Measurements from ENCODE around the gene GFAP. TPM values are rescaled to one million over a fixed set of nuclear protein-coding genes. Genes with fewer than 3 reads are reported as not detected.
A peak's percentile ranks its signal among the peaks of the same experiment; 100 is the strongest.

GFAP gene
- total RNA-seq, 4 donors from 2014 or later = not detected

DNA sequence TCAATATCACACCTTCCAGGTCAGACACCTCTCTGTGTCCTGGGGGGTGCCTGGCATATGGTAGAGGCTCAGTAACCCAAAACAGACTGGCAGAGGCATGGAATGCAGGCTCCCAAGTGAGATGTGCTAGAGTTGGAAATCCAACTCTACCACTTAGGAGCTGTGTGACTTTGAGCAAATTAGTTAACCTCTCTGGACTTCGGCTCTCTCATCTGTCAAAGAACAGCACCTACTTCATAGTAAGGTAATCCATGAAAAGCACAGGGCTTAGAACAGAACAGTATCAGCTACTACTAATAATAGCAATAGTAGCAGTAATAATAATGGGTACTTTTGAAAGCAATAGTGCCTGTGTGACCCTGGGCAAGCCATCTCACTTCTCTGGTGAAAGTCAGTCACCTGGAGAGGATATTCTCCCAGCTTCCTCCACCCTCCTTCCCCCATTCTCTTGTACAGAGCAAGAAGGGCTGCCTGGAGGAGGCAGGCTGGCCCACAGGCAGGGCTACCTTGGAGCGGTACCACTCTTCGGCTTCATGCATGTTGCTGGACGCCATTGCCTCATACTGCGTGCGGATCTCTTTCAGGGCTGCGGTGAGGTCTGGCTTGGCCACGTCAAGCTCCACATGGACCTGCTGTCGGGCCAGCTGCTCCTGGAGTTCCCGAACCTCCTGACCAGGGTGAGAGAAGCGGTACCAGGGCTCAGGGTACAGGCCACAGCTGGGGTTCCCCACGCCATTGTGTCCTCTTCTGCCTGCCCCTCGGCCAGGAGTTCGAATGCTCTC lies 2.3 kb downstream of the GFAP start:
- H3K27me3 ChIP-seq = peaks cover 0 to 34% (median 0%) of the 10 kb centered on the region in 4 donors
- DNase-seq = no peak
- intact Hi-C loops (cut with DNase I) = no loop called here
- peaks cover 25 to 38% (median 27%) of the 10 kb centered on the region in 3 donors for H3K4me1 ChIP-seq
- H3K4me3 ChIP-seq = no peak overlapping the region
- H3K36me3 ChIP-seq = no peaks in the 10 kb centered on the region
- H3K9me3 ChIP-seq = no peaks in the 10 kb centered on the region
- TF ChIP-seq, protein P1, sequence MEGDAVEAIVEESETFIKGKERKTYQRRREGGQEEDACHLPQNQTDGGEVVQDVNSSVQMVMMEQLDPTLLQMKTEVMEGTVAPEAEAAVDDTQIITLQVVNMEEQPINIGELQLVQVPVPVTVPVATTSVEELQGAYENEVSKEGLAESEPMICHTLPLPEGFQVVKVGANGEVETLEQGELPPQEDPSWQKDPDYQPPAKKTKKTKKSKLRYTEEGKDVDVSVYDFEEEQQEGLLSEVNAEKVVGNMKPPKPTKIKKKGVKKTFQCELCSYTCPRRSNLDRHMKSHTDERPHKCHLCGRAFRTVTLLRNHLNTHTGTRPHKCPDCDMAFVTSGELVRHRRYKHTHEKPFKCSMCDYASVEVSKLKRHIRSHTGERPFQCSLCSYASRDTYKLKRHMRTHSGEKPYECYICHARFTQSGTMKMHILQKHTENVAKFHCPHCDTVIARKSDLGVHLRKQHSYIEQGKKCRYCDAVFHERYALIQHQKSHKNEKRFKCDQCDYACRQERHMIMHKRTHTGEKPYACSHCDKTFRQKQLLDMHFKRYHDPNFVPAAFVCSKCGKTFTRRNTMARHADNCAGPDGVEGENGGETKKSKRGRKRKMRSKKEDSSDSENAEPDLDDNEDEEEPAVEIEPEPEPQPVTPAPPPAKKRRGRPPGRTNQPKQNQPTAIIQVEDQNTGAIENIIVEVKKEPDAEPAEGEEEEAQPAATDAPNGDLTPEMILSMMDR (IDR thresholded peaks at IDR 0.05) = no peak
- no peak for TF ChIP-seq POLR2A (IDR thresholded peaks at IDR 0.05)
- WGBS, 2 donors = 76 to 89% methylated on average over 6 to 14 of the region's 14 CpGs
- H3K27ac ChIP-seq = no peak overlapping the region

DNA sequence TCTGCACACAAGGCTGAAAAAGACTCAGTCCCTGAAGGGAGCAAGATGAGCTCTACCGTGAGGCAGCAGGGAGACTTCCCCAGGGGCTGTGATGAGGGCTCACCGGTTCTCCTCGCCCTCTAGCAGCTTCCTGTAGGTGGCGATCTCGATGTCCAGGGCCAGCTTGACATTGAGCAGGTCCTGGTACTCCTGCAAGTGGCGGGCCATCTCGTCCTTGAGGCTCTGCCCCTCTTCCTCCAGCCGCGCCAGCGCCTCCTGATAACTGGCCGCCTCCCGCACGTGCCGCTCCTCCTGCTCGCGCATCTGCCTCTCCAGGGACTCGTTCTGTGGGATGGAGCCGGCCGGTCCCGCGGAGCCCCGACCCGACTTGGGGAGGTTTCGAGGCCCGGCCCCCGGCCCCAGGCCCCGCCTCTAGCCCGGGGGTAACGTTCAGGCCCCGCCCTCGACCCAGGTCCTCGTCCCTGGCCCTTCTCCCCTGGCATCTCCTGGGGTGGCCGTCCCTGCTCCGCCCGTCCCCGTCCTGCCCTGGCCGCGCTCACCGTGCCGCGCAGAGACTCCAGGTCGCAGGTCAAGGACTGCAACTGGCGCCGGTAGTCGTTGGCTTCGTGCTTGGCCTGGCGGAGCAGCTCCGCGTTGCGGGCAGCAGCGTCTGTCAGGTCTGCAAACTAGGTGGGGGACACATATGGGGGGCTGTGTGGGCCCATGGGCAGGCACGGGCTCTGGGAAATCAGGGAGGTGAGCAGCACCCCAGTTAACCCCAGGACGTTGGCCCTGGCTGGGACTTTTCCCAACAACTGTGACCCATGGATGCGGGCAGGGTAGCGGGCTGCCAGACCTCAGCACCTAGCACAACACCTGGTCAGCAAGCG lies 3.9 kb downstream of the GFAP start:
- WGBS, 2 donors = 41 to 61% methylated on average over 7 to 10 of the region's 56 CpGs
- H3K4me1 ChIP-seq = peaks cover 11 to 22% (median 12%) of the 10 kb centered on the region in 3 donors
- peak overlapping the region in 3 of 4 donors; percentile 26 to 53 (median 29) for H3K4me3 ChIP-seq
- H3K9me3 ChIP-seq = no peaks in the 10 kb centered on the region
- TF ChIP-seq, protein P1 (IDR thresholded peaks at IDR 0.05) = peak in 4 of 6 experiments; percentile 7 to 47 (median 34)
- TF ChIP-seq POLR2A (IDR thresholded peaks at IDR 0.05) = no peak
- intact Hi-C loops (cut with DNase I) = no loop called here
- no peak for DNase-seq
- H3K36me3 ChIP-seq = no peaks in the 10 kb centered on the region
- H3K27me3 ChIP-seq = peaks cover 0 to 34% (median 0%) of the 10 kb centered on the region in 4 donors
- H3K27ac ChIP-seq = no peak overlapping the region

DNA sequence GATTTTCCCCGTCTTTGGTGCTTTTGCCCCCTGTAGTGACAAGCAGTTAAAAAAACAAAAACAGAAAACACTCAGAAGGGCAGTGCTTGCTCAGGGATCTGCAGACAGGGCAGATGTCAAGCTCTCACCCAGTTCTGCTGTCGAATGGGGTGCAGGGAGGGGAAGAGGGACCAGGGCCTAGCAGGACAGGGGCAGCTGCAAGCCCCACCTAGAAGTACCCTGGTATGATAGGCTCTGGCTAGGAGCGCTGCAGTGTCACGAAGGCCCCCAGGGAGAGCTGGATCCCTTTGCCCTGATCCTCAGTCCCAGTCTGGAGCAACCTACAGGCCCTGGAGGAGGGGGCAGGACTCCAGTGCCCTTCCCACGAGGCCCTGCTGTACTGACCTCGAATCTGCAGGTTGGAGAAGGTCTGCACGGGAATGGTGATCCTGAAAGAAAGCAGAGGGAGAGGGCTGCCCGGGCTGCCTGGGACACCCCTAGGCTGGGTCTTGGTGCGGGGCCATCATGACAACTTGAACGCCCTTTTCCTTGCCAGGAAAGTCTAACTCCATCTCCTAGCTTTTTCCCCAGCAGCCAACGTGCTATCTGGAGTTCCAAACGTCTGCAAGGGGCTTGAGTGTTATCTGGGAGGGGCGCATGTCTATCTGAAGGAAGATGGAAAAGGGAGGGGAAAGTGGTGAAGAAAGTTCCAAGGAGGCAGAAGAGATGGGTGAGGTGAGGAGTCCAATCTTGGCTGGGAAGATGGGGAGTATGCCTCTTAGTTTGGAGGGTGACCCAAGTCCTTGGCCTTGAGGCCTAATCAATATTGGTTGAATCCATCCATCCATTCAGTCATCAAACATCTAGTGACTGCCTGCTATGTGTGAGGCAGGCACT lies 4.8 kb downstream of the GFAP start:
- H3K4me3 ChIP-seq = no peak overlapping the region

DNA sequence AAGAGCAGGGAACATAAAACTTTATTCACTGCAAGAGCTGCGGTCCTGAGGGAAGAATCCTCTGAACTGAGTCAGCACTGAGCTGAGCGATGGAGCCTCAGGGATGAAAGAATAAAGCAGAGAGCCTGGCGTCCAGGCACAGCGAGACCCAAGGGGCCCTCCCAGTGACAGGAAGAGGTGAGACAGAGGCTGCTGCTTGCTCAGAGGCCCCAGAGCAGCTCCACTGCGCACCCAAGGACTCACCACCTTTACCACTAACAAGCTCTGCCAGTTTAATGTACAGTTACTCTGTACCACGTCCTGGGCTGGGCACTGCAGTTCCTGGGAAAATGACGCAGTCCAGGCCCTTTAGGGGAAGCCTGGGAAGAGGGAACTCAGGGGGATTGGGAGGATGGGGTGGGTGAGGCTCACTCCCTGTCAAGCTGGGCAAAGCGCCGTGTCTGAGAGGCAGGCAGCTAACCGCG lies 5.6 kb downstream of the GFAP start:
- intact Hi-C loops (cut with DNase I) = no loop called here
- H3K27me3 ChIP-seq = peaks cover 0 to 34% (median 0%) of the 10 kb centered on the region in 4 donors
- no peaks in the 10 kb centered on the region for H3K36me3 ChIP-seq
- no peak for DNase-seq
- peaks cover 6 to 10% (median 7%) of the 10 kb centered on the region in 3 donors for H3K4me1 ChIP-seq
- H3K27ac ChIP-seq = no peak overlapping the region
- WGBS, 2 donors = 38 to 75% methylated on average over 2 to 7 of the region's 11 CpGs
- no peak overlapping the region for H3K4me3 ChIP-seq
- no peaks in the 10 kb centered on the region for H3K9me3 ChIP-seq
- TF ChIP-seq, protein P1 (IDR thresholded peaks at IDR 0.05) = no peak
- no peak for TF ChIP-seq POLR2A (IDR thresholded peaks at IDR 0.05)

More for the DNA sequence above, 4.8 kb downstream of the GFAP start:
- H3K27ac ChIP-seq = no peak overlapping the region
- peaks cover 6 to 13% (median 7%) of the 10 kb centered on the region in 3 donors for H3K4me1 ChIP-seq
- no peaks in the 10 kb centered on the region for H3K9me3 ChIP-seq
- TF ChIP-seq, protein P1 (IDR thresholded peaks at IDR 0.05) = no peak
- TF ChIP-seq POLR2A (IDR thresholded peaks at IDR 0.05) = no peak
- WGBS, 2 donors = 87 to 96% methylated on average over 7 to 10 of the region's 13 CpGs
- H3K27me3 ChIP-seq = peaks cover 0 to 34% (median 0%) of the 10 kb centered on the region in 4 donors
- no peaks in the 10 kb centered on the region for H3K36me3 ChIP-seq
- intact Hi-C loops (cut with DNase I) = no loop called here
- no peak for DNase-seq
